Right kidney (tissue), 1 donor: ENCODE measurements around the gene MGME1.
A peak's percentile ranks its signal among the peaks of the same experiment; 100 is the strongest.
"Not testable (repeated sequence)": the region's sequence is repeated elsewhere in the genome, so short reads cannot be mapped to it uniquely, and the experiment has no call there.

Experiments
- DNase-seq: peaks from one replicate; pipeline ENCODE4 v3.0.0-alpha.2; 2016

The MGME1 gene

GRCh38 chr20:17959257-17959627 is 9.6 kb upstream of the MGME1 start:
- no peak for DNase-seq

- DNase-seq, result not testable (repeated sequence)
Measured at GRCh38 chr20:17960400-17960885, 8.4 kb upstream of the MGME1 start.

- DNase-seq, result no peak
Measured at GRCh38 chr20:17960927-17961586, 7.8 kb upstream of the MGME1 start.

DNA sequence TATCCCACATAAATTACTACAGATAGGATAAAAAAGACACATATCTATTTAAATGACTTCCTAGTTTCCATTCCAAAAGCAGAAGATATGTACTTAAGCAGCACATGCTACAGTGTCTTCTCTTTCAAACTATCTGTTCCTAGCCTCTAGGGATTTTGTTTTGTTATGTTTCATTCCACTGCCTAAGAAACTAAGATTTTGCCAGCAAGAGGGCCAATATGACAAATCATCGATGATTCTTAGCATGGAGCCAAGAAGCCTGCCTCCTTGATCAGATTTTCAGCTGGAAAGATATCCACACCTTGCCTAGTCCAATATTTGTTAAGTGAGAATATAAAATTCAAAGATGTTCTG is 7.3 kb upstream of the MGME1 start:
- no peak for DNase-seq

DNA sequence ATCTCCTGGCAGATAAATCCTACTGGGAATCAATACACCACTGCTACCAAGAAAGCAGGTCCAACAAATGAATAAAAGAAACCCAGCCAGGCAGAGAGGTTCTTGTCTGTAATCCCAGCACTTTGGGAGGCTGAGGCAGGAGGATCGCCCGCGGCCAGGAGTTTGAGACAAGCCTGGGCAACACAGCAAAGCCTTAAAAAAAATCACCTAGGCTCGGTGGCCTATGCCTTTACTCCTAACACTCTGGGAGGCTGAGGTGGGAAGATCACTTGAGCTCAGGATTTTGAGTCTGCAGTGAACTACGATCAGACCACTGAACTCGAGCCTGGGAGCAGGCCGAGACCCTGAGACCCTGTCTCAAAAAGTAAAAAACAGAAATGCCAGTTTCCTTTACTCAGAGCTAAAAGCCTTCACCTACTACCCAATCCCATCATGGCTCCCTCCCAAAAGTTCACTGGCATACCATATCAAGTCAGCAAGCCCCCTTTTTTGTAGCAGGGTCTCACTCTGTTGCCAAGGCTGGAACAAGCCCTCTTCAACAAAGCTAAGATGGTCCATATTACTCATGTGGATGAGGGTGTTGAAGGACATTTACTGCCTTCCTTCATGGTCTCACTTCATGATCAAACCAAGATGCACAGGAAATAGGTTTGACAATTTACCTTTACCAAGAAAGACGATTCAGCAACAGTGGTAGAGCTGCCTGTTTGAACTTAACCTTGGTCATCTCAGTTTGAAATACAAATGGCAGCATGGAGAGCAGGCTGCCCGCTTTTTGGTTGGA is 5.5 kb upstream of the MGME1 start:
- DNase-seq, result no peak

DNA sequence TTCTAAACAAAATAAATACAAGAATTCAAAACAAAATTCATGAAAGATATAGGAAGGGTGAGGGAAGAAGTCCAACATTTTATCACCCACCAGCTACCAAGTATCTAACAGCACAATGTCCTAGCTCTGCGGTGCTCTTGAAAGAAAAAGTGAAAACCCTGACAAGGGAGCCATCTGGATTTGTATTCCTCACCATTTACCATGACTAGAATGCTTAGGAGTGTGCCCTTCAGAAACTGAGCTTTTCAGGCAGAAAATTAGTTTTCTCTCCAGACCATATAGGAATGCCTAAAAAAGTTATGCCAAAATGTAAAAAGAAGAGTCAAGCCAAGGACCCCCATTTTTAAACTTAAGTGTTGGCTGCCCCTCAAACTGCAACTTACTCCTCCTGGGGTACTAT is 4.7 kb upstream of the MGME1 start:
- no peak for DNase-seq

DNA sequence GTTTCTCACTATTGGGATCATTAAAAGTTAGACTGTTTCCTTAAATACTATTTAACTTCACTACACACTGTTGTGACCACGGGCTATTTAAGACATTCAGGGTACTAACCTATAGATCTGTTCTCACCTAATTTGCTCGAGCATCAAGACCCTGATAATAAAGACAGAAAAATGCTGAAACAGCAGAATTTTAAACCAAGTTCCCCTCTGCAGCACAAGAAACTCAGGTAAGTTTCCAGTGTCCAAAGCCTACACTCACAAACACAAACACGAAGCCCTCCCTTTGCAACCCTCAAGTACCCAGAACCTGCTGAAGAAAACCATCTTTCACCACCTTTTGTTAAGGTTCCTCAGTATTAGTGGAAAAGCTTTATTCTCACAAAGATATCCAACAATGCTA is 4.2 kb upstream of the MGME1 start:
- DNase-seq, result no peak

- no peak for DNase-seq
Measured at GRCh38 chr20:17965042-17965697, 3.6 kb upstream of the MGME1 start.

DNA sequence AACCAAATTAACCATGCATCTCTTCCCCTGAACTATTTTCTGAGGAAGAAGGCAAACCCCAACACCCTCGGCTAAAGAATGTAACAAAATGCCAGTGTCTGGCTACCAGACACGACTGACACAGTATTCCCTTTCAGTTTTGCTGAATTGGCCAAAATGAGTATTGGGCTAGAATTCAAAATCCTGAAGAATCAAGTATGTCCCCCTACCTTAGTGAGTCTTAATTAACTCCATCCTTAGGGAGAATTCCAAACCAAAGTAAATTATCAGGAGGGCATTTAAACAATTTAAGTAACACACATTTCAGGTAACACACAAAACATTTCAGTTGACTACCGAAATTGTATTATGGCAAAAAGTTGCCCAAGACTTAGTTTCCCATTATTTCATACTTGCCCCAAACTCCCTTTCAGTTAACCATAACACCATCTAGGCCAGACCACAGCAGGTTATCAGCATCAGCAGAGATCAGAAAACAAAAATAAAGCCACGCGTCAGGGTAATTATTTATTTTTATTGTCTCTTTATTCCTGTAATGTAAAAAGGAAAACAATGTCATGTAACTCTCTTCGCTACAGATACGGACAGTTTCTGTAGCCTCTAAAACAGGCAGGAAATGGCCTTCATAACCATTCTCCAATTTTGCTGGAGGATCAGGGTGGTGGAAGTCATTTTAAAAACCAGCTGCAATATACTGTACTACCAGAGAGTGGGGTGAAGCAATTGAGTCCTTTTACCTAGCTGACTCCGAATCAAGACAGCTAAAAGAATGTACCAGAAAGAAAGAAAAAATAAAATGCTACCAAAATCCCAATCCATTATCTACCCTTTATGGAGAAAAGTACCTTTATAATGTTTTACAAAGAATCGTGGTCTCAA is 2.1 kb upstream of the MGME1 start:
- no peak for DNase-seq

DNA sequence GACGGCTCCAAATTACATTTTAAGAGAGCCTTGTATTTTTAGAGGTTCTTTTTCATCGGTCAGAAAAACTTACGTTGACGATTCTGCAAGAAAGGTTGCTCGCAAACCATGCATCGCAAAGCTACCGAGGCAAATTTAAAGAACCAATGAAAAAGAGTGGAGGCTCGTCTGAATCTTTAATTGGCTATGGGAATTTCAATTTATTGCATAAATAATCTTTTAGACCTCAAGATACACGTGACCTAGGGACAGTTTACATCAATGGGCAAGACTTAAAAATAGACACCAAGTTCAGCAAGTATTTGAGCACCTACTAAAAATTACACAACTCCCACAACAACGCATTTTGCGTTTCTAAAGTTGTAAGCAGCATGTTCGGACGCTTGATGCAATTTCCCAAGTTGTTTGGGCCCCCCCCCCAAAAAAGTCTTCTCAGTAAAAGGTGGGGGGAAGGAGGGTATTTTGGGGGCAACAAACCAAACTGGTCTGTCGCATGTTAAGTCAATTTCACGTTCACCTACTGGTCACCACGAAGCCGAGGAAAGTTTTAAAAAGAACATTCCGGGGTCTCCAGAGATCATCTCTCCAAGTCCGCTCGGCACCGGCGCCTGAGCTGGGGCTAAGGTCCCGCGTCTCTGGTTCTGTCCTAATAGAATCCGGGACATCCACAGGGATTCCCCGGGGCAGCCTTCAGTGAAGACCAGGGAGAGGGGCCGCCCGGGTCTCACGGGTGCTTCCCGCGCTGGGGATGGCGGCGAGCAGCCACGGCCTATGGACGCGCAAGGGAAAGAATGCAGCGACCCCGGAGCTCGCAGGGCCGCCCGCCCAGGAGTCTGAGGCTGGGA is 1.1 kb upstream of the MGME1 start:
- DNase-seq, result peak; percentile 89

- DNase-seq, result peak; percentile 90
Measured at GRCh38 chr20:17969278-17969883, 563 bp downstream of the MGME1 start.

DNA sequence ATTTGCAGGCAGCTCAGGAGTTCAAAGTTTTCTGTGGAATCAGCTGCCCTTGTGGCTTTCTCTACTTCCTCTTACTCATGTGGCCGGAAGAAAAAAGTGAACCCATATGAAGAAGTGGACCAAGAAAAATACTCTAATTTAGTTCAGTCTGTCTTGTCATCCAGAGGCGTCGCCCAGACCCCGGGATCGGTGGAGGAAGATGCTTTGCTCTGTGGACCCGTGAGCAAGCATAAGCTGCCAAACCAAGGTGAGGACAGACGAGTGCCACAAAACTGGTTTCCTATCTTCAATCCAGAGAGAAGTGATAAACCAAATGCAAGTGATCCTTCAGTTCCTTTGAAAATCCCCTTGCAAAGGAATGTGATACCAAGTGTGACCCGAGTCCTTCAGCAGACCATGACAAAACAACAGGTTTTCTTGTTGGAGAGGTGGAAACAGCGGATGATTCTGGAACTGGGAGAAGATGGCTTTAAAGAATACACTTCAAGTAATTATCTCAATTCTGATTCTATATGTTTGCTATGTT is 1.1 kb downstream of the MGME1 start:
- DNase-seq, result no peak

DNA sequence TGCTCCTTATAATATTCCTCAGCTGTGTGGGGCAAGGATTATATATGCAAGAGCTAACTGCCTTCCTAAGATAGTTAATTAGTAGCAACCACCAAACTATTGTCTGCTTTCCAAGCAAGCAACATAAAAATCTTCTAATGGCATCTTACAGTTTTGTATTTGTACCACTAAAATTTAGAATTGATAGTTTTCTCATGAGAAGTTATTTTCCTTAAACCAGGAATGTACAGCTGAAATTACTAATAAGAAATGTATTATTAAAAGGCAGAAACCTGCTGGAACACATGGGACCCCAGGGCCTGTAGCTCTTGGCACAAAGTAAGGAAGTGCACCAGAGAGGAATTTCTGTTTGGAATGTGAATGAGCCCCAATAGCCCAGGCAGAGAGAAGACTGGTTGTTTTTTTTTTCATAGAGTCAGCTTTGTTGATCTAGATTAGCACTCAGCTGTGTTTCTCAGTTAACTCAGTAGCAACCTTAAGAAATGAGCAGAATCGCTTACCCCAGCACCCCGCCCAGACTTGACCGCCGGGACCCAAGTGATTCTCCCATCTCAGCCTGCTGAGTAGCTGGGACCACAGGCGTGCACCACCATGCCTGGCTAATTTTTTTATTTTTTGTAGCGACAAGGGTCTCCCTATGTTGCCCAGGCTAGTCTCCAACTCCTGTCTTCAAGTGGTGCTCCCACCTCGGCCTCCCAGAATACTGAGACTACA is 2.6 kb downstream of the MGME1 start:
- no peak for DNase-seq

GRCh38 chr20:17972121-17972520 is 3.3 kb downstream of the MGME1 start:
- no peak for DNase-seq

DNA sequence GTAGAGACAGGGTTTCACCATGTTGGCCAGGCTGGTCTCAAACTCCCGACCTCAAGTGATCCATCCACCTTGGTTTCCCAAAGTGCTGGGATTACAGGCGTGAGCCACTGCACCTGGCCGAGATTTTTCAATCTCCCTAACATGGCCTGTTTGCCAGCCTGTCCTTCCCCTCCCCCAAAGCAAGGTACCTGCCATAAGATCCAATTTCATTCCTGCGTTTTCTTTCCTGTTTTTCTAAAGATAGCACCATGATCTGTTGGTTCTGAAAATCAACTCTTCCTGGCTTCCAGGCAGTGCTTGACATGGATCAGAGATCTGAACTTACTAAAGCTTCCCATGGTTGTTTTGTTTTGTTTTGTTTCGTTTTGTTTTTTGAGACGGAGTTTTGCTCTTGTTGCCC is 7.5 kb downstream of the MGME1 start:
- no peak for DNase-seq

- DNase-seq, result no peak
Measured at GRCh38 chr20:17985388-17986018, 16.7 kb downstream of the MGME1 start.

- no peak for DNase-seq
Measured at GRCh38 chr20:17987988-17988387, 19.2 kb downstream of the MGME1 start.

- DNase-seq, result no peak
Measured at GRCh38 chr20:17990278-17990972, 21.6 kb downstream of the MGME1 start.

GRCh38 chr20:17992224-17992637 is 23.4 kb downstream of the MGME1 start:
- DNase-seq, result no peak
